ENCODE data around the gene FBXO47. TPM values are rescaled to one million over a fixed set of nuclear protein-coding genes. Genes with fewer than 3 reads are reported as not detected.

The FBXO47 gene
- total RNA-seq, 1 donor from 2014 or later, result not detected

DNA sequence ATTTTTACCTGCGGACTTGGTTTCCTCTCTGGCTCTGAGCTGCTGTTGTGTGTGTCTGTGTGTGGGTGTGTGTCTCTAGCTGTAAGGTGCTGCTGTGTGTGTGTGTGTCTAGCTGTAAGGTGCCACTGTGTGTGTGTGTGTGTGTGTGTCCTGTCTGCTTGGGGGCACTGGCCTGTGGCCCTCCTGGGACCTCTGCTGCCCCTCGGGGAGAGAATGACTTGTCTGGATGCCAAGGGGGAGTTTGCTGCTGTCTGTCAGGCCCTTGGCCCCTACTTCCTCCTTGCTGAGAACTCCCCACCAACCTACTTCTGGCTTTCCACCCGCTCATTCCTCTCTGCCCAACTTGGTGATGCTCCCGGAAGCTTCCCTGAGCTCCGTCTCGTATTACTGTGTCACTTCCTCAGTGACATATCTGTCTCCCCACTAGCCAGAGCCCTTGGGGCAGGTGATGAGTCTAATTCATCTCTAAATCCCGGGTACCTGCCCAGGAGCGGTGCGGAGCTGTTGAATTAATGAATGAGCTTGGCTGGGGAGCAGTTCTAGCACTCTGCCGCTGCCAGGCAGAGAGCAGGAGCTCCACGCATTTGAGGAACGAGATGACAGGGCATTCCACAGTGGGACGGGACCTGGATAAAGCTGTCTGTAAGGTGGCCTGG is 45.3 kb downstream of the FBXO47 start:
- Histone ChIP-seq H3K27ac (peak overlapping the region; percentile 78 to 79), H3K36me3 (peaks cover 27 to 37% of the 10 kb centered on the region in 2 donors), H3K4me1 (peaks cover 4 to 43% of the 10 kb centered on the region in 2 donors), H3K4me3 (no peak overlapping the region), H3K27me3 (no peaks in the 10 kb centered on the region), H3K9me3 (no peaks in the 10 kb centered on the region)
- TF ChIP-seq, protein P1, sequence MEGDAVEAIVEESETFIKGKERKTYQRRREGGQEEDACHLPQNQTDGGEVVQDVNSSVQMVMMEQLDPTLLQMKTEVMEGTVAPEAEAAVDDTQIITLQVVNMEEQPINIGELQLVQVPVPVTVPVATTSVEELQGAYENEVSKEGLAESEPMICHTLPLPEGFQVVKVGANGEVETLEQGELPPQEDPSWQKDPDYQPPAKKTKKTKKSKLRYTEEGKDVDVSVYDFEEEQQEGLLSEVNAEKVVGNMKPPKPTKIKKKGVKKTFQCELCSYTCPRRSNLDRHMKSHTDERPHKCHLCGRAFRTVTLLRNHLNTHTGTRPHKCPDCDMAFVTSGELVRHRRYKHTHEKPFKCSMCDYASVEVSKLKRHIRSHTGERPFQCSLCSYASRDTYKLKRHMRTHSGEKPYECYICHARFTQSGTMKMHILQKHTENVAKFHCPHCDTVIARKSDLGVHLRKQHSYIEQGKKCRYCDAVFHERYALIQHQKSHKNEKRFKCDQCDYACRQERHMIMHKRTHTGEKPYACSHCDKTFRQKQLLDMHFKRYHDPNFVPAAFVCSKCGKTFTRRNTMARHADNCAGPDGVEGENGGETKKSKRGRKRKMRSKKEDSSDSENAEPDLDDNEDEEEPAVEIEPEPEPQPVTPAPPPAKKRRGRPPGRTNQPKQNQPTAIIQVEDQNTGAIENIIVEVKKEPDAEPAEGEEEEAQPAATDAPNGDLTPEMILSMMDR (IDR thresholded peaks at IDR 0.05), result no peak
- DNase-seq (ENCODE audit: low spot score in 2 of 2), result peak in 1 of 2 donors; percentile 58
- intact Hi-C loops (cut with DNase I), result no loop called here

DNA sequence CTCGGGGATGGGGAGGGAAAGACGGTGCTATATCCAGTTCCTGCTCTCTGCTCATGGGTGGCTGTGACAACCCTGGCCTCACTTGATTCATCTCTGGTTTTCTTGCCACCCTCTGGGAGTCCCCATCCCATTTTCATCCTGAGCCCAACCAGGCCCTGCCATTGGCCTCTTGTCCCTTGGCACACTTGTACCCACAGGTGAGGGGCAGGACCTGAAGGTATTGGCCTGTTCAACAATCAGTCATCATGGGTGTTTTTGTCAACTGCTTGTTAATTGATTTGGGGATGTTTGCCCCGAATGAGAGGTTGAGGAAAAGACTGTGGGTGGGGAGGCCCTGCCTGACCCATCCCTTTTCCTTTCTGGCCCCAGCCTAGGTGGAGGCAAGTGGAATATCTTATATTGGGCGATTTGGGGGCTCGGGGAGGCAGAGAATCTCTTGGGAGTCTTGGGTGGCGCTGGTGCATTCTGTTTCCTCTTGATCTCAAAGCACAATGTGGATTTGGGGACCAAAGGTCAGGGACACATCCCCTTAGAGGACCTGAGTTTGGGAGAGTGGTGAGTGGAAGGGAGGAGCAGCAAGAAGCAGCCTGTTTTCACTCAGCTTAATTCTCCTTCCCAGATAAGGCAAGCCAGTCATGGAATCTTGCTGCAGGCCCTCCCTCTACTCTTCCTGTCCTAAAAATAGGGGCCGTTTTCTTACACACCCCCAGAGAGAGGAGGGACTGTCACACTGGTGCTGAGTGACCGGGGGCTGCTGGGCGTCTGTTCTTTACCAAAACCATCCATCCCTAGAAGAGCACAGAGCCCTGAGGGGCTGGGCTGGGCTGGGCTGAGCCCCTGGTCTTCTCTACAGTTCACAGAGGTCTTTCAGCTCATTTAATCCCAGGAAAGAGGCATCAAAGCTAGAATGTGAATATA is 46.6 kb downstream of the FBXO47 start:
- H3K27ac ChIP-seq, result peak overlapping the region; percentile 78 to 79
- DNase-seq (ENCODE audit: low spot score in 2 of 2), result peak in 1 of 2 donors; percentile 62
- no peak overlapping the region for H3K4me3 ChIP-seq
- no peaks in the 10 kb centered on the region for H3K9me3 ChIP-seq
- H3K27me3 ChIP-seq, result no peaks in the 10 kb centered on the region
- intact Hi-C loops (cut with DNase I), result no loop called here
- H3K4me1 ChIP-seq, result peaks cover 4 to 37% of the 10 kb centered on the region in 2 donors
- TF ChIP-seq, protein P1 (IDR thresholded peaks at IDR 0.05), result no peak
- H3K36me3 ChIP-seq, result peaks cover 32 to 50% of the 10 kb centered on the region in 2 donors

DNA sequence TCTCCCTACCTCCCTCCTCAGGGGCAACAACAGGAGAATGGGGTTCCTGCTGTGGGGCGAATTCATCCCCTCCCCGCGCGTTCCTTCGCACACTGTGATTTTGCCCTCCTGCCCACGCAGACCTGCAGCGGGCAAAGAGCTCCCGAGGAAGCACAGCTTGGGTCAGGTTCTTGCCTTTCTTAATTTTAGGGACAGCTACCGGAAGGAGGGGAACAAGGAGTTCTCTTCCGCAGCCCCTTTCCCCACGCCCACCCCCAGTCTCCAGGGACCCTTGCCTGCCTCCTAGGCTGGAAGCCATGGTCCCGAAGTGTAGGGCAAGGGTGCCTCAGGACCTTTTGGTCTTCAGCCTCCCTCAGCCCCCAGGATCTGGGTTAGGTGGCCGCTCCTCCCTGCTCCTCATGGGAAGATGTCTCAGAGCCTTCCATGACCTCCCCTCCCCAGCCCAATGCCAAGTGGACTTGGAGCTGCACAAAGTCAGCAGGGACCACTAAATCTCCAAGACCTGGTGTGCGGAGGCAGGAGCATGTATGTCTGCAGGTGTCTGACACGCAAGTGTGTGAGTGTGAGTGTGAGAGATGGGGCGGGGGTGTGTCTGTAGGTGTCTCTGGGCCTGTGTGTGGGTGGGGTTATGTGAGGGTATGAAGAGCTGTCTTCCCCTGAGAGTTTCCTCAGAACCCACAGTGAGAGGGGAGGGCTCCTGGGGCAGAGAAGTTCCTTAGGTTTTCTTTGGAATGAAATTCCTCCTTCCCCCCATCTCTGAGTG is 47.7 kb downstream of the FBXO47 start:
- DNase-seq (ENCODE audit: low spot score in 2 of 2), result peak in 1 of 2 donors; percentile 60
- Histone ChIP-seq H3K4me1 (peaks cover 4 to 34% of the 10 kb centered on the region in 2 donors), H3K9me3 (no peaks in the 10 kb centered on the region), H3K4me3 (no peak overlapping the region), H3K27me3 (no peaks in the 10 kb centered on the region), H3K27ac (peak overlapping the region; percentile 78 to 79), H3K36me3 (peaks cover 44 to 61% of the 10 kb centered on the region in 2 donors)
- TF ChIP-seq, protein P1 (IDR thresholded peaks at IDR 0.05), result no peak
- intact Hi-C loops (cut with DNase I), result no loop called here

DNA sequence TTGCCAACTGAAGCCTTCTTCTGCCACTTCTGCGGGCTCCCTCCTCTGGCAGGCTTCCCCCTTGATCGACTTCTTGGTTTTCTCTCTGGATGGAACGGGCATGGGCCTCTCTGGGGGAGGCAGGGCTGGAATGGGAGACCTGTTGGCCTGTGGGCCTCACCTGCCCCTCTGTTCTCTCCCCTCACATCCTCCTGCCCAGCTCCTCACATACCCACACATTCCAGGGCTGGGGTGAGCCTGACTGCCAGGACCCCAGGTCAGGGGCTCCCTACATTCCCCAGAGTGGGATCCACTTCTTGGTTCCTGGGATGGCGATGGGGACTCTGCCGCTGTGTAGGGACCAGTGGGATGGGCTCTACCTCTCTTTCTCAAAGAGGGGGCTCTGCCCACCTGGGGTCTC is 48.3 kb downstream of the FBXO47 start:
- Histone ChIP-seq H3K4me1 (peaks cover 4 to 34% of the 10 kb centered on the region in 2 donors), H3K9me3 (no peaks in the 10 kb centered on the region), H3K27ac (peak overlapping the region; percentile 78 to 79), H3K36me3 (peaks cover 50 to 67% of the 10 kb centered on the region in 2 donors), H3K4me3 (no peak overlapping the region), H3K27me3 (no peaks in the 10 kb centered on the region)
- no peak for DNase-seq (ENCODE audit: low spot score in 2 of 2)
- TF ChIP-seq, protein P1 (IDR thresholded peaks at IDR 0.05), result no peak
- intact Hi-C loops (cut with DNase I), result no loop called here

DNA sequence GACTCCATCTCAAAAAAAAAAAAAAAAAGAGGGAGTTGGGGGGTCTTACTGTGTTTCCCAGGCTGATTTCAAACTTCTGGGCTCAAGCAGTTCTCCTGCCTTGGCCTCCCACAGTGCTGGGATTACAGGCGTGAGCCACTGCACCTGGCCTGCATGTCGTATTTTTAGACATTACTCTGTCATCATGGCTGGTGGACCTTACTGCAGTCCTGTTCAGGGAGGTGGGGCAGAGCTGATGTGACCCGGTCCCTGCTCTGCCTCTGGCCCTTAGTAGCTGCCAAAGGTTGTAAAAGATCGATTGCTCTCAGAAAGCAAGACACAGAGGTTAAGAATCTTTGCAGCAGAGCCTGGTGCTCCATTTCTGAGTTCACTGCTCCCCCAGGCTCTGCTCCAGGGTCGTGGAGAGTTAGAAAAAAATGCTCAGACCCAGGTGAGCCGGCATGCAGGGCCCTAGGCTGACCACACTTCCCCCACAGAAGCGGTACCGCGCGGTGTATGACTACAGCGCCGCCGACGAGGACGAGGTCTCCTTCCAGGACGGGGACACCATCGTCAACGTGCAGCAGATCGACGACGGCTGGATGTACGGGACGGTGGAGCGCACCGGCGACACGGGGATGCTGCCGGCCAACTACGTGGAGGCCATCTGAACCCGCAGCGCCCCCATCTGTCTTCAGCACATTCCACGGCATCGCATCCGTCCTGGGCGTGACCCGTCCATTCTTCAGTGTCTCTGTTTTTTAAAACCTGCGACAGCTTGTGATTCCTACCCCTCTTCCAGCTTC is 48.9 kb downstream of the FBXO47 start:
- Histone ChIP-seq H3K4me1 (peaks cover 4 to 30% of the 10 kb centered on the region in 2 donors), H3K4me3 (no peak overlapping the region), H3K27ac (peak overlapping the region; percentile 78 to 79), H3K36me3 (peaks cover 50 to 68% of the 10 kb centered on the region in 2 donors), H3K27me3 (no peaks in the 10 kb centered on the region), H3K9me3 (no peaks in the 10 kb centered on the region)
- TF ChIP-seq, protein P1 (IDR thresholded peaks at IDR 0.05), result no peak
- intact Hi-C loops (cut with DNase I), result no loop called here
- peak in 1 of 2 donors; percentile 61 for DNase-seq (ENCODE audit: low spot score in 2 of 2)
